Heart left ventricle (tissue), 16 donors: ENCODE data around the gene SOX18. TPM values are rescaled to one million over a fixed set of nuclear protein-coding genes. Genes with fewer than 3 reads are reported as not detected.

Source experiments
- ATAC-seq, 4 donors: fragments of 200-7000 bp; cut with Tn5 transposase; one replicate each; pipeline ENCODE4 v1.9.1; 2020 to 2022; ENCODE audit warnings: moderate library complexity in 4 of 4, mild to moderate bottlenecking in 3 of 4, moderate number of reproducible peaks in 1 of 4
- DNase-seq, 5 donors: peaks; one replicate each; pipeline ENCODE4 v3.0.0-alpha.2; 2020
- H3K27ac ChIP-seq, 12 donors: fragments of 200-600 bp; sonication (generic) in 4 of 12; one replicate each; pipeline versions ENCODE4 v1.5.0 to v1.8.0; 2016 to 2022; ENCODE audit warnings: mild to moderate bottlenecking in 2 of 12
- H3K27me3 ChIP-seq, 9 donors: fragments of 200-600 bp; sonication (generic) in 2 of 9; one replicate each; pipeline versions ENCODE4 v1.5.1 to v1.8.0; 2016 to 2022; ENCODE audit warnings: mild to moderate bottlenecking in 3 of 9
- H3K36me3 ChIP-seq, 9 donors: fragments of 200-600 bp; sonication (generic) in 2 of 9; one replicate each; pipeline versions ENCODE4 v1.5.0 to v1.8.0; 2018 to 2022; ENCODE audit warnings: mild to moderate bottlenecking in 2 of 9
- H3K4me1 ChIP-seq, 12 donors: fragments of 200-600 bp; sonication (generic) in 4 of 12; one replicate each; pipeline versions ENCODE4 v1.5.0 to v1.8.0; 2016 to 2022; ENCODE audit warnings: mild to moderate bottlenecking in 3 of 12
- H3K4me3 ChIP-seq, 12 donors: fragments of 200-600 bp; sonication (generic) in 4 of 12; one replicate each; pipeline versions ENCODE4 v1.5.0 to v1.8.0; 2017 to 2022; ENCODE audit warnings: mild to moderate bottlenecking in 9 of 12, moderate library complexity in 4 of 12
- H3K9me3 ChIP-seq, 12 donors: fragments of 200-600 bp; sonication (generic) in 4 of 12; one replicate each; pipeline versions ENCODE4 v1.5.0 to v1.8.0; 2016 to 2022; ENCODE audit warnings: mild to moderate bottlenecking in 1 of 12
- CTCF ChIP-seq, 12 donors: fragments of 200-600 bp; sonication (generic) in 4 of 12; IDR thresholded peaks; one replicate each; pipeline versions ENCODE4 v1.5.0 to v1.8.0; 2018 to 2022; ENCODE audit warnings: antibody characterized with exemption in 12 of 12, mild to moderate bottlenecking in 5 of 12
- POLR2A ChIP-seq, 2 donors: fragments of 450-650 bp; IDR thresholded peaks; one replicate each; pipeline ENCODE4 v1.6.1; 2017; ENCODE audit warnings: antibody characterized with exemption in 2 of 2, mild to moderate bottlenecking in 2 of 2, moderate library complexity in 2 of 2
- WGBS, 4 donors: extraction: QIAGEN DNeasy Blood & Tissue Kit in 2 of 4; methylation state at CpG; one replicate each; pipeline versions ENCODE4 v1.1.5 to v1.1.7; 2013 to 2018; 5-methylcytosine and 5-hydroxymethylcytosine counted together
- intact Hi-C, 10 donors: fragments of 100-400 bp; cut with DNase I; formaldehyde crosslinking; loops; one replicate each; pipeline versions ENCODE4 v1.11.1 to v1.14.2; 2022
- microRNA-seq, 4 donors: library from miRNA; unstranded; fragments of <30 nt; microRNA quantifications; one replicate each; pipeline versions ENCODE4 to v1.2.0, GENCODE V29; 2017 to 2020
- polyA plus RNA-seq, 2 donors: library from polyadenylated mRNA; stranded (reverse); fragments of 200-250 nt; gene quantifications; one replicate each; pipeline ENCODE4 v1.2.3, GENCODE V29; 2013
- total RNA-seq, 9 donors: library from RNA; depleted of rRNA in 2 of 9; stranded (reverse); fragments of >200 nt in 2 of 9; fragmentation: NEBNext Ultra II Directional in 3 of 9; extraction: Animal tissue kit (Norgen Biotek cat#: 25700) in 3 of 9; gene quantifications; one replicate each; pipeline versions ENCODE4 v1.1.0 to v1.2.4, GENCODE V29; 2016 to 2023
- donor health status: ischemic (EF 13 %, LVEDD 7.1; RV severe dilation, severe dysfunction).
- donor health status: healthy with polysubstance abuse.
- donor health status: DM: no; HTN: yes; CAD: no.
- donor health status: DM: no; HTN: no; CAD: no.
- donor health status: ischemic (EF 25% LVEDD 6.9; RV normal size, moderate dysfunction).
- donor health status: ischemic (EF 25% LVEDD 5.7; RV mildly dilated, moderate dysfunction).
- donor health status: healthy.
- donor health status: DM: yes; HTN: yes; CAD: no.
- donor health status: ischemic (EF 35%, LVEDD 5.7; RV mildly dilated, moderate dysfunction).
- donor health status: nonischemic (EF 11% LVEDD 7.7; RV severe dilation, severe dysfunction).
- donor health status: DM: yes; HTN: yes; CAD: no.
- donor health status: PGD.
- donor health status: ischemic (EF 29% LVEDD 5.4; RV normal size, mild dysfunction).
- donor health status: nonischemic (EF 23%, LVEDD 6.1; RV moderate dilation, normal function).

The SOX18 gene
- total and polyA plus RNA-seq, 11 donors, result 23.5 to 75.9 (median 48.2) TPM

DNA sequence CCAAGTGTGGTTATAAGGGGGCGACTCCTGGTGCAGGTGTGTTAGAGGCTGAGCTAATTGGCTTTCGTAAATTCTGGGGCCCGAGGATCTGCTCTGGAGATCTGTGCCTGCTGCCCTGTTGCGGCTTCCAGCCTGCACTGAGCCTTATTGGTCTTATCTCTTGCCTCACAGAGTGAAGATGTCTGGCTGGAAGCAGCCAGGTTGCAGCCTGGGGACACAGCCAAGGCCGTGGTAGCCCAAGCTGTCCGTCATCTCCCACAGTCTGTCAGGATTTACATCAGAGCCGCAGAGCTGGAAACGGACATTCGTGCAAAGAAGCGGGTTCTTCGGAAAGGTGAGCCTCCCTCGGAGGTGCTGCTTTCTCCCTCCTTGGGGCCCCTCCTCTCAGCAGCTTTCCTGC is 48.5 kb downstream of the SOX18 start:
- no peaks in the 10 kb centered on the region for H3K27me3 ChIP-seq
- ATAC-seq, result peak in 1 of 4 donors; percentile 57
- H3K4me3 ChIP-seq, result no peak overlapping the region
- H3K36me3 ChIP-seq, result peaks cover 0 to 100% (median 99%) of the 10 kb centered on the region in 9 donors
- H3K9me3 ChIP-seq, result no peaks in the 10 kb centered on the region
- 78 to 86% (median 81%) methylated on average over 5 to 12 of the region's 12 CpGs for WGBS, 4 donors
- TF ChIP-seq POLR2A (IDR thresholded peaks at IDR 0.05), result no peak
- no peak for TF ChIP-seq CTCF (IDR thresholded peaks at IDR 0.05)
- no peak for DNase-seq
- H3K27ac ChIP-seq, result no peak overlapping the region
- peaks cover 0 to 21% (median 0%) of the 10 kb centered on the region in 12 donors for H3K4me1 ChIP-seq
- intact Hi-C loops, result loop anchor here in 1 of 10 donors (10.0 kb wide), 1 partner anchor 124 kb away; no protein-coding TSS in a partner anchor

Small RNA genes within 50 kb of the gene (microRNA-seq; reads per million reads assigned to microRNA genes)
- gene MIR6813, result 0 to 0.13 (median 0) reads per million in 4 donors

Other genes with a start within 250 kb of the SOX18 start
- gene ZBTB46, start 218.4 kb downstream of the SOX18 start, total RNA-seq, result 10 to 100 TPM; 11.2 to 27.4 (median 14.4) TPM
- gene ZBTB46, start 218.4 kb downstream of the SOX18 start, polyA plus RNA-seq, result 1 to 10 TPM; 6.6 to 8.2 TPM
- not detected for gene ABHD16B, start 188.1 kb downstream of the SOX18 start, total RNA-seq
- gene ABHD16B, start 188.1 kb downstream of the SOX18 start, polyA plus RNA-seq, result under 1 TPM; 0.12 to 0.72 TPM
- gene TPD52L2, start 184.4 kb downstream of the SOX18 start, total RNA-seq, result 100 to 1,000 TPM in 1 of 9 donors, 10 to 100 TPM in 8; 65.0 to 122 (median 72.2) TPM
- gene TPD52L2, start 184.4 kb downstream of the SOX18 start, polyA plus RNA-seq, result 100 to 1,000 TPM in 1 of 2 donors, 10 to 100 TPM in 1; 44.4 to 179 TPM
- 10 to 100 TPM; 34.8 to 57.1 (median 46.1) TPM for gene DNAJC5, start 154.5 kb downstream of the SOX18 start, total RNA-seq
- gene DNAJC5, start 154.5 kb downstream of the SOX18 start, polyA plus RNA-seq, result 10 to 100 TPM; 21.1 to 46.3 TPM
- gene UCKL1, start 93.2 kb downstream of the SOX18 start, total RNA-seq, result 10 to 100 TPM; 27.7 to 43.8 (median 37.5) TPM
- gene UCKL1, start 93.2 kb downstream of the SOX18 start, polyA plus RNA-seq, result 10 to 100 TPM; 27.7 to 49.7 TPM
- gene ZNF512B, start 79.7 kb downstream of the SOX18 start, total RNA-seq, result 10 to 100 TPM in 8 of 9 donors, 1 to 10 TPM in 1; 7.3 to 15.9 (median 12.2) TPM
- gene ZNF512B, start 79.7 kb downstream of the SOX18 start, polyA plus RNA-seq, result 1 to 10 TPM; 7.7 to 9.3 TPM
- gene SAMD10, start 70.0 kb downstream of the SOX18 start, total RNA-seq, result 1 to 10 TPM; 3.1 to 6.3 (median 4.3) TPM
- 1 to 10 TPM; 4.8 to 6.0 TPM for gene SAMD10, start 70.0 kb downstream of the SOX18 start, polyA plus RNA-seq
- 10 to 100 TPM; 41.4 to 62.6 (median 47.6) TPM for gene PRPF6, start 68.5 kb downstream of the SOX18 start, total RNA-seq
- 10 to 100 TPM; 31.0 to 58.5 TPM for gene PRPF6, start 68.5 kb downstream of the SOX18 start, polyA plus RNA-seq
- 1 to 10 TPM in 1 of 9 donors, under 1 TPM in 8; 0.16 to 1.2 (median 0.56) TPM for gene C20orf204, start 13.5 kb downstream of the SOX18 start, total RNA-seq
- gene C20orf204, start 13.5 kb downstream of the SOX18 start, polyA plus RNA-seq, result under 1 TPM; 0.35 to 0.42 TPM
- 10 to 100 TPM; 19.2 to 52.1 (median 42.9) TPM for gene TCEA2, start 13.6 kb upstream of the SOX18 start, total RNA-seq
- 10 to 100 TPM; 23.6 to 32.9 TPM for gene TCEA2, start 13.6 kb upstream of the SOX18 start, polyA plus RNA-seq
- 10 to 100 TPM in 2 of 9 donors, 1 to 10 TPM in 7; 3.2 to 25.6 (median 5.3) TPM for gene RGS19, start 29.9 kb upstream of the SOX18 start, total RNA-seq
- gene RGS19, start 29.9 kb upstream of the SOX18 start, polyA plus RNA-seq, result 1 to 10 TPM; 3.7 to 6.5 TPM
- gene OPRL1, start 30.4 kb upstream of the SOX18 start, total RNA-seq, result 1 to 10 TPM in 3 of 9 donors, under 1 TPM in 6; 0.18 to 1.9 (median 0.67) TPM
- under 1 TPM; 0.21 to 0.27 TPM for gene OPRL1, start 30.4 kb upstream of the SOX18 start, polyA plus RNA-seq
- not detected for gene LKAAEAR1, start 34.8 kb upstream of the SOX18 start, total RNA-seq
- gene LKAAEAR1, start 34.8 kb upstream of the SOX18 start, polyA plus RNA-seq, result not detected
- not detected for gene NPBWR2, start 57.9 kb upstream of the SOX18 start, total RNA-seq
- gene NPBWR2, start 57.9 kb upstream of the SOX18 start, polyA plus RNA-seq, result not detected
- under 1 TPM in 5 of 9 donors, not detected in 4; 0.07 to 0.23 (median 0.09) TPM for gene MYT1, start 114.8 kb upstream of the SOX18 start, total RNA-seq
- under 1 TPM in 1 of 2 donors, not detected in 1; 0.11 TPM for gene MYT1, start 114.8 kb upstream of the SOX18 start, polyA plus RNA-seq
- 100 to 1,000 TPM in 1 of 9 donors, 10 to 100 TPM in 8; 41.7 to 128 (median 66.6) TPM for gene PCMTD2, start 206.1 kb upstream of the SOX18 start, total RNA-seq
- gene PCMTD2, start 206.1 kb upstream of the SOX18 start, polyA plus RNA-seq, result 10 to 100 TPM; 23.9 to 29.5 TPM